Esophagus muscularis mucosa (tissue), 4 donors: ENCODE measurements around the gene FTCD.

Experiments
- CTCF ChIP-seq, 3 experiments: fragments of 200-600 bp in 2 of 3; fragments of 450-650 bp in 1 of 3; sonication (generic) in 2 of 3; IDR thresholded peaks; one replicate each; pipeline ENCODE4 v1.5.1; 2017 to 2019; ENCODE audit warnings: antibody characterized with exemption in 3 of 3, mild to moderate bottlenecking in 2 of 3, moderate library complexity in 1 of 3
- EP300 ChIP-seq: sonication (generic); formaldehyde crosslinking; IDR thresholded peaks from one replicate; pipeline ENCODE4 v1.6.1; 2017; ENCODE audit warnings: antibody characterized with exemption
- POLR2A ChIP-seq: fragments of 450-650 bp; IDR thresholded peaks from one replicate; pipeline ENCODE4 v1.6.1; 2017; ENCODE audit warnings: antibody characterized with exemption, moderate library complexity, mild to moderate bottlenecking, low read depth

DNA sequence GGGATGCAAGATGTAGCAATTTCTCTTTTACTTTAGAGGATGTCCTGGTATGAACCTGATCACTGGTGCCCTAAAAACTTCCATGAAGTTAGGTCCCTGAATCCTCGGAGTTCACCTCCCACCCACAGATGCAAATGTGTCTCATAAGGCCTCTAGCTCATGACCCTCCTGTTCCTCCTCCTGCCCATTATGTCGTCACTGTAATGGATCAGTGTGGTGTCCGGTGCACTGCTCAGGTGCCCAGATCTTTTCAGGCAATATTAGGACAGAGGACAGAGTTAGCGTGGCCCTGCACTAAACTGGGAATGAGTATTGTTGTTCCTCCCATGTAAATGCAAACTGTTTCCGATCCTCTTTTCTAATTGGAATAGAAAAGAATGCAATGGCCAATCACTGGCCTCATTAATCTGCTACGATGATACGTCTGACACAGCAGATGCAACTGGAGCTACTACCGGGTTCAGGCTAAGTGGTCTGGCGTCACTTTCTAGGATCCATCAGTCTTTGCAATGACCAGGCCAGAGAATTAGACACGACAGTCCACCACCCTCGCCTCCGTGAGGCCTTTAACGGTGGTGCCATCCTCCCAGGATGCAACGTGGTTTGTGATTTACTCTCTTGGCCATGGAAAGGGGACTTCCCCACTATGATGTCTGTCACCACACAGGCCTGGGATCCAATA is 60.8 kb downstream of the FTCD start:
- TF ChIP-seq POLR2A (no peak), CTCF (IDR thresholded peaks at IDR 0.05) (no peak), EP300 (no peak)
